ENCODE data around the gene ZNF160. TPM values are rescaled to one million over a fixed set of nuclear protein-coding genes. Genes with fewer than 3 reads are reported as not detected.

The ZNF160 gene
- total RNA-seq, 4 donors from 2014 or later, result 28.6 to 76.1 (median 49.6) TPM

DNA sequence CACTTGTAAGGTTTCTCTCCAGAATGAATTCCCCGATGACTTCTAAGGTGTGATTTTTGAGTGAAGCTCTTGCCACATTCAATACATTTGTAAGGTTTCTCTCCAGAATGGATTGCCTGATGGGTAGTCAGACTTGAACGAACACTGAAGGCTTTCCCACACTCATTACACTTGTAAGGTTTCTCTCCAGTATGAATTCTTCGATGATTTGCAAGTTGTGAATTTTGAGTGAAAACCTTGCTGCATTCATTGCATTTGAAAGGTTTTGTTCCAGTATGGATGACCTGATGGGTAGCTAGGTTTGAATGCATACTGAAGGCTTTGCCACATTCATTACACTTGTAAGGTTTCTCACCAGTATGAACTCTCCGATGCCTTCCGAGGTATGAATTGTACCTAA is 34.4 kb downstream of the ZNF160 start:
- DNase-seq (ENCODE audit: low spot score) (no peak), ATAC-seq (ENCODE audit: low FRiP score) (no peak)
- TF ChIP-seq, protein P1, sequence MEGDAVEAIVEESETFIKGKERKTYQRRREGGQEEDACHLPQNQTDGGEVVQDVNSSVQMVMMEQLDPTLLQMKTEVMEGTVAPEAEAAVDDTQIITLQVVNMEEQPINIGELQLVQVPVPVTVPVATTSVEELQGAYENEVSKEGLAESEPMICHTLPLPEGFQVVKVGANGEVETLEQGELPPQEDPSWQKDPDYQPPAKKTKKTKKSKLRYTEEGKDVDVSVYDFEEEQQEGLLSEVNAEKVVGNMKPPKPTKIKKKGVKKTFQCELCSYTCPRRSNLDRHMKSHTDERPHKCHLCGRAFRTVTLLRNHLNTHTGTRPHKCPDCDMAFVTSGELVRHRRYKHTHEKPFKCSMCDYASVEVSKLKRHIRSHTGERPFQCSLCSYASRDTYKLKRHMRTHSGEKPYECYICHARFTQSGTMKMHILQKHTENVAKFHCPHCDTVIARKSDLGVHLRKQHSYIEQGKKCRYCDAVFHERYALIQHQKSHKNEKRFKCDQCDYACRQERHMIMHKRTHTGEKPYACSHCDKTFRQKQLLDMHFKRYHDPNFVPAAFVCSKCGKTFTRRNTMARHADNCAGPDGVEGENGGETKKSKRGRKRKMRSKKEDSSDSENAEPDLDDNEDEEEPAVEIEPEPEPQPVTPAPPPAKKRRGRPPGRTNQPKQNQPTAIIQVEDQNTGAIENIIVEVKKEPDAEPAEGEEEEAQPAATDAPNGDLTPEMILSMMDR (IDR thresholded peaks at IDR 0.05), result no peak

DNA sequence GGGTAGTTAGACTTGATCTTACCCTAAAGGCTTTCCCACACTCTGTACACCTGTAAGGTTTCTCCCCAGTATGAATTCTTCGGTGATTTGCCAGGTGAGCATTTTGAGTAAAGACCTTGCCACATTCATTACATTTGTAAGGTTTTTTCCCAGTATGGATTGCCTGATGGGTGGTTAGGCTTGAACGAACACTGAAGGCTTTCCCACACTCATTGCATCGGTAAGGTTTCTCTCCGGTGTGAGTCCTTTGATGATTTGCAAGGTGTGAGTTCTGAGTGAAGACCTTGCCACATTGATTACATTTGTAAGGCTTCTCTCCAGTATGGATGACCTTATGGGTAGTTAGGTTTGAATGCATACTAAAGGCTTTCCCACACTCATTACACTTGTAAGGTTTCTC is 35.0 kb downstream of the ZNF160 start:
- ATAC-seq (ENCODE audit: low FRiP score) (no peak), DNase-seq (ENCODE audit: low spot score) (no peak)
- TF ChIP-seq, protein P1 (IDR thresholded peaks at IDR 0.05), result no peak

DNA sequence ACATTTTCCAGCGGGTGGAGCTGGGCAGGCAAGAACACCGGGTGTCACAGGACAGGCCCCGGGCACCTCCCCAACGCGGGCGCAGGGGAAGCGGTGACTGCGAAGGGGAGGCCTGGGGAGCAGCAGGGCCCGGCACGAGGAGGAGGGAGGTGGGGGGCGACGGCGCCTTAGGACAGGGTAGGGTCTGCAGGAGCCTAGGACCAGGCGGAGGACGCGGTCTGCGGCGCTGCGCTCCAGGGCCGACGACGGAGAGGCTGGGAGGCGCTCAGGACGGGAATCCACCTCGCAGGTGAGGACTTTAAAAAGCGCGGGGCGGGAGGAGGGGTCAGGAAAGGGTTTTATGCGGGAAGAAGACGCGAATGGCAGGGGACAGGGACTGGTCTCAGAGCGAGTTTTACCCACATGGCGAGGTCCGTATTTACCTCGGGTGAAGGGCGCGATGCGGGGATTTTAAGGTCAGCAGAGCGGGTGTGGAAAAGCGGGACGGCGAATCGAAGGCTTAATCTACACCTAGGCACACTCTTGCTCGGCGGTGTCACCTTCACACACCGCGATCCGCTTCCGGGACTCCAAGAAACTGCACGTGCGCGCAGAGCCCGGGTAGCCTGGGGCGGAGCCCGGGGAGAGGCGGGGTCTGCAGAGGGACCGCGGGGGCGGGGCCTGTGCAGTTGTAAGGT is 45.2 kb downstream of the ZNF160 start:
- no peak for DNase-seq (ENCODE audit: low spot score)
- TF ChIP-seq, protein P1 (IDR thresholded peaks at IDR 0.05), result no peak
- ATAC-seq (ENCODE audit: low FRiP score), result no peak

DNA sequence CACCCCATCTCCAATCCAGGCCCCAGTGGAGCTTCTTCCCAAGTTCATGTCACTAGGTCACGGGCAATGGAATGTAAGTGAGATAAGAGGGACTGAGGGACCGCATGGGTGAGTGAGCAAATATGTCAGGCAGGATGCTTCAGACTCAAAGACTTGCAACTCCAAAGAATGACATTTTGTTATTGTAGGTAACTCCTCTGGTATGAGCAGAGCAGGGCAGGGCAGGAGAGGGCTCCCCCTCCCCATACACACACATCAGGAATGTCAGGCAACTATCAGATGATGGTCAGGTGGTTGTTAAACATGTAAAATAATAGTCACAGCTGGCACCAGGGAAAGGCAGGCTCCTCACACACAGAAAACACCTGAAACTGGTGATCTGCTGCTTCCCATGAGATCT is 48.1 kb downstream of the ZNF160 start:
- TF ChIP-seq, protein P1 (IDR thresholded peaks at IDR 0.05), result no peak
- ATAC-seq (ENCODE audit: low FRiP score), result no peak
- DNase-seq (ENCODE audit: low spot score), result no peak

DNA sequence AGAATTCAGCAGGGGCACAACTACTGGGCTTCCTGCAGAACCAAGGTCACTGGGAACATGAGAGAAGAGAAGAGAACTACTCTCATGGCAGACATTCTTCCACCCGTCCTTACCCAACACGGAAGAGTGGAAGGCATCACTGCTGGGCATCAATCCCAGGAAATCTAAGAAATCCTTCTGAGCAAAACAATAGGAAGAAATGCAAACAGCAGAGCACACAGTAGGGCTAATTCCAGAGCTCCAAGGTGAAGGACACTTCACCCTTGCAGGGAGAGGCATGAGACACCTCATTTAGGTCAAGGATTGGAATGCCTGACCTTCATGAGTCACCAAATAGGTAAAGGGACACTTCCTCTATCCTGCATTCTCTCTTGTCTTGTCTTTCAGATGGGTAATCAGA is 55.8 kb downstream of the ZNF160 start:
- ATAC-seq (ENCODE audit: low FRiP score) (no peak), DNase-seq (ENCODE audit: low spot score) (no peak)
- TF ChIP-seq, protein P1 (IDR thresholded peaks at IDR 0.05), result no peak

DNA sequence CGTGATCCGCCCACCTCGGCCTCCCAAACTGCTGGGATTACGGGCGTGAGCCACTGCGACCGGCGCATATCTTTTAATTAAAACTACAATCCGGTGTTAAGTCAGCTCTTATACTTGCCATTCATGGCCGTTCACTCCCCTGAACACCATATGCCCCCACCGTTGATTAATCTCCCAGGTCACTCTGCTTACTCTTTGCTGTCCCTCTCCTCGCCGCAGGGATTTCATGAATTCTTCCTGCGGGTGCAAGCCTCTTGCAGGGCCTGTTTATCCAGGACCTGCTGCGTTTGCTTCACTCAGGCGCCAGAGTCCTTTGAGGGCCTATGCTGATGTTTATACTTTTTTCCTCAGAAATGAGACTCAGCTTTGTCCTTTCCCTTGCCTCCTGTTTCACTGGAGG is 57.7 kb downstream of the ZNF160 start:
- TF ChIP-seq, protein P1 (IDR thresholded peaks at IDR 0.05), result no peak
- ATAC-seq (ENCODE audit: low FRiP score) (no peak), DNase-seq (ENCODE audit: low spot score) (no peak)

DNA sequence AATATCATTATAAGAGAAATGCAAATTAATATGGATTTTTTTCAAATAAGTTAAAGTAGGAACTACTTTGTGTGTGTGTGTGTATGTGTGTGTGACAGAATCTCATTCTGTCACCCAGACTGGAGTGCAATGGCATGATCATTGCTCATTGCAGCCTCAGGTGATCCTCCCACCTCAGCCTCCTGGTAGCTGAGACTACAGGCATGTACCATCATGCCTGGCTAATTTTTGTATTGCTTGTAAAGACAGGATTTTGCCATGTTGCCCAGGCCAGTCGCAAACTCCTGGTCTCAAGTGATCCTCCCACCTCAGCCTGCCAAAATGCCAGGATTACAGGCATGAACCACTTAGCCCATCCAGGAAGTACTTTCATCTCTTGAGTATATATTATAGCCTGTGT is 61.9 kb downstream of the ZNF160 start:
- DNase-seq (ENCODE audit: low spot score), result no peak
- ATAC-seq (ENCODE audit: low FRiP score), result no peak
- TF ChIP-seq, protein P1 (IDR thresholded peaks at IDR 0.05), result no peak
